Measurements from ENCODE around the gene CLOCK.
"Not testable (repeated sequence)": the region's sequence is repeated elsewhere in the genome, so short reads cannot be mapped to it uniquely, and the experiment has no call there.

Gene CLOCK, protein sequence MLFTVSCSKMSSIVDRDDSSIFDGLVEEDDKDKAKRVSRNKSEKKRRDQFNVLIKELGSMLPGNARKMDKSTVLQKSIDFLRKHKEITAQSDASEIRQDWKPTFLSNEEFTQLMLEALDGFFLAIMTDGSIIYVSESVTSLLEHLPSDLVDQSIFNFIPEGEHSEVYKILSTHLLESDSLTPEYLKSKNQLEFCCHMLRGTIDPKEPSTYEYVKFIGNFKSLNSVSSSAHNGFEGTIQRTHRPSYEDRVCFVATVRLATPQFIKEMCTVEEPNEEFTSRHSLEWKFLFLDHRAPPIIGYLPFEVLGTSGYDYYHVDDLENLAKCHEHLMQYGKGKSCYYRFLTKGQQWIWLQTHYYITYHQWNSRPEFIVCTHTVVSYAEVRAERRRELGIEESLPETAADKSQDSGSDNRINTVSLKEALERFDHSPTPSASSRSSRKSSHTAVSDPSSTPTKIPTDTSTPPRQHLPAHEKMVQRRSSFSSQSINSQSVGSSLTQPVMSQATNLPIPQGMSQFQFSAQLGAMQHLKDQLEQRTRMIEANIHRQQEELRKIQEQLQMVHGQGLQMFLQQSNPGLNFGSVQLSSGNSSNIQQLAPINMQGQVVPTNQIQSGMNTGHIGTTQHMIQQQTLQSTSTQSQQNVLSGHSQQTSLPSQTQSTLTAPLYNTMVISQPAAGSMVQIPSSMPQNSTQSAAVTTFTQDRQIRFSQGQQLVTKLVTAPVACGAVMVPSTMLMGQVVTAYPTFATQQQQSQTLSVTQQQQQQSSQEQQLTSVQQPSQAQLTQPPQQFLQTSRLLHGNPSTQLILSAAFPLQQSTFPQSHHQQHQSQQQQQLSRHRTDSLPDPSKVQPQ
- 25.6 to 35.0 (median 33.3) reads per million in 4 experiments for total RNA-seq

DNA sequence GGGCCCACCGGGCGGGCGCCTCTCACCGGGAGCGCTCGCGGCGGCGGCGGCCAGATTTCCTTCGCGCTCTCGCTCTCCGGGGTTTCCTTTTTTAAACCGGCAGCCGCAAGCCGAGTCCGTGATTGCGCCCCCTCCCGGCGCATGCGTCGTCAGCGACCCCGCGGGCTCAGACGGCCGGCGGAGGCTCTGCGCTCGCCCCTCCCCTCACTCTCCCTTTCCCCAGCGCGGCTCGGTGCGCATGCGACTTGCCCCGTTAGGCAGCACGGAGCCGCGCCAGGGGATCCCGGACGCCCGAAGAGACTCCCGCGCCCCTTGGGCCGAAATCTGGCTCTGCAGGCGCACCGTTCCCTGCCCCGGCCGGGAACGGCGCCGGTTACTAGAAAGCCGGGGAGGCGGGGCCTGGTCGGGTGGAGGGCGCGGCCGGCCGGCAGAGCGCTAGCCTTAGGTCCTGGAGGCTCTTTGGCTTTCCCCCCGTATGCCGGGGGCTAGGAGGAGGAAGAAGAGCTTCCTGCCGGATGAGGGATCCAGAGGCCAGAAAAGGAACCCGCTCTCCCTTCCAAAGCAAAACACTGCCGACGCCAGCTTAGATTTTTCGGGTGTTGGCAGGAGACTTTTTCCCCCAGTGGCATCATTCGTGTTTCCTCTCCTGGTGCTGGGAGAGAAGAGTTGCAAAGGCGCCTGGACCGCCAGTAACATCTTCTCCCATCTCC is at the start of gene CLOCK:
Gene CLOCK (minus strand): TSS at position 154 of the 710 bp plus-strand sequence. CDS start 64,124 bp downstream, outside the sequence.
- DNase-seq: peak; percentile 72

DNA sequence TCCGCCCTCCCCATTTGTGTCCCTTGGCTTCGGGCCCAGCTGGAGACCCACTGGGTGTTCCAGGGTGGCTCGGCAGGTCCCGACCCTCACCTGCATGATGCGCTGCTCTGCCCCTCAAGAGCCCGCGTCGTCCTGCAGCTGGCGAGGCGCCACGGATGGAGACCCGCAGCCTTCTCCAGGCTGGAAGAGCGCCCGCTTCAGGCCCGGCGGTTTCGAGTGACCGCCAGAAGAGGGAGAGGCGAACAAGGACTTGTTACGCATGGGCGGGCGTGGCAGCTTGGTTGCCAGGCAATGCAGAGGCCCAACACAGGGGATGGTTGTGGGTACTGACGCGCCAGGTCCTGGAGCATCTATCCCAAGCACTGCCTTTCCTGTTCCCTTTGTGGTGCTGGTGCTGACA is 45.3 kb upstream of the CLOCK start, which contains the start of gene PDCL2:
Gene PDCL2 (minus strand): TSS at position 232 of the 400 bp plus-strand sequence. CDS start 136 bp downstream, at position 96.
- no peak for DNase-seq

DNA sequence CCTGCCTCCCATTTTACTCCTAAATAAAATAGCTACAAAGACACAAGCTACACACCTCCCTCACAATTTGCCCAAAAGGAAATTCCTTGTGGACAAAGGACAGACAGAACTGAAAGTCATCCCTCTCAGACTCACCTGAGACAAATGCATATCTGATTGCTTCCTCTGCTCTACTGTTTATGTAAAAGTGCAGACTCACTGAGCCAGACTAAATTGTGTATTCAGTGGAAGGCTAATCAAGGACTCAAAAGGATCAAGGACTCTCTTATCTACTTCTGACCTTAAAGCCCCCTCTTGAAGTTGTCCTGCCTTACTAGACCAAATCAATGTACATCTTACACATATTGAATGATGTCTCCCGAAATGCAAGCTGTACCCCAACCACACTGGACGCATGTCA is 41.5 kb upstream of the CLOCK start:
- no peak for DNase-seq

DNA sequence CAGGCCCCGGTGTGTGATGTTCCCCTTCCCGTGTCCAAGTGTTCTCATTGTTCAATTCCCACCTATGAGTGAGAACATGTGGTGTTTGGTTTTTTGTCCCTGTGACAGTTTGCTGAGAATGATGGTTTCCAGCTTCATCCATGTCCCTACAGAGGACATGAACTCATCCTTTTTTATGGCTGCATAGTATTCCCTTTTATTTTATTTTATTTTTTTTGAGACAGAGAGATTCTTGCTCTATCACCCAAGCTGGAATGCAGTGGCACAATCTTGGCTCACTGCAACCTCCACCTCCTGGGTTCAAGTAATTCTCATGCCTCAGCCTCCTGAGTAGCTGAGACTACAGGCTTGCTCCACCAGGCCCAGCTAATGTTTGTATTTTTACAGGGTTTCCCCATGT is 36.1 kb upstream of the CLOCK start:
- DNase-seq: not testable (repeated sequence)

DNA sequence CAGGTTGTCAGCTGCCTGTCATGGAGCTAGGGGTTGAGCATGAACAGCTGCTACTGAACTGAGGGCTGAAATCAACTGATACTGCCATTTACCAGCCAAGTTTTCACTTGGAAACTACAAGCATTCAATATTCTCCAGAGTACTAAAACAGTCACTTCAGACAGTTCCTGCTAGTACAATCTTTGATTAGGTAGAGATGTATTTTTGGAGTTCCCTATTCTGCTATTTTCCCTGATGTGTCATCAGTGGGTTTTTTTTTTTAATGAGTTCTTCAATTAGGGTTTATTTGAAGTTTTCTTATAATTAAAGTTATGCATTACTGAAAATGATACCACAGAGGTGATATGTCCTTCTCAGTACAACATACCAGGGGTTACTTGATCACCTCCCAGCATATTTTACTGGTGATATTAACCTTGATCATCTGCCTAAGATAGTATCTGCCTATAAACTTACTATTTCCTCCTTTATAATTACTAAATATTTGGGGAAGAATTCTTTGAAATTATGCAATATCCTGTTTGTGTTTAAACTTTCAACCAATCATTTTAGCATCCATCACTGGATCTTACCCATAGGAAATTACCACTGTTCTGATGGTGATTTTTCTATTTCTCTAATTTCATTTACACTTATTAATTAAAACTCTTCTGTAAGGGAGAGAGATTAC is 31.8 kb upstream of the CLOCK start:
- DNase-seq: no peak

GRCh38 chr4:55575513-55575912 is 28.8 kb upstream of the CLOCK start:
- no peak for DNase-seq

DNA sequence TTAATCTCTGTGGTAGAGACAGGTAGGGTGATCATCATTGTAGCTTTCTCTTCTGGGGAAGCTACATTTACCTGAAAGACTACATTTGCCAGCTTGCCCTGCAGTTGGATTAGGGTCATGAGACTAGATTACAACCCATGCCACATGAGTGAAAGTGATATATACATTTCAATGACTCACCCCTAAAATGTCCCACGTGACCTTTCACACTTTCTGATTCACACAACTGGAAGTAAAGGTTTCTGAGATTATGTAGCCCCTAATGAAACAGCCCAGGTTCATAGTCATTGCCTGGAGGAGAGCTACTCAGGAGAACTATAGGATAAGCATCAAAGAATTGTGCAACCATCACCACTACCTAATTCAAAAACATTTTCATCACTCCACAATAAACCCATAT is 27.5 kb upstream of the CLOCK start:
- no peak for DNase-seq

GRCh38 chr4:55571806-55572205 is 25.1 kb upstream of the CLOCK start:
- no peak for DNase-seq

- DNase-seq: no peak
These were observed 22.3 kb upstream of the CLOCK start for GRCh38 chr4:55568905-55569504.

DNA sequence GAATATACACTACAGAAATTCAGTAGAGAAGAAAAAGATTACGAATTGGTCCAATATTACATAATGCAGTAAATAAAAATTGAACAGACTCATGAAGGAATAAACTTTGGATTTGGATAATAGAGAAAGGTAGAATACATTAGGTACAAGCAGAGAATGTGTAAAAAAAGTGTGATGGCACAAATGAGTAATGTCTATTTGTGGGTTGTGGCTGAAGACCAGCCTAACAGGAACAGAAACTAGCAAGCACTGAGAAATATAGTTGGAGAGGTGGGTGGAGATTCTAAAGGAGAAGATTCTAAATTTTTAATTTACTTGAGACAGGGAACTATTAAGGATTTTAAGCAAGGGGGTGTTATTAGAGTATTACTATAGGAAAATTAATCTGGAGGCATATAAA is 15.2 kb upstream of the CLOCK start:
- no peak for DNase-seq

DNA sequence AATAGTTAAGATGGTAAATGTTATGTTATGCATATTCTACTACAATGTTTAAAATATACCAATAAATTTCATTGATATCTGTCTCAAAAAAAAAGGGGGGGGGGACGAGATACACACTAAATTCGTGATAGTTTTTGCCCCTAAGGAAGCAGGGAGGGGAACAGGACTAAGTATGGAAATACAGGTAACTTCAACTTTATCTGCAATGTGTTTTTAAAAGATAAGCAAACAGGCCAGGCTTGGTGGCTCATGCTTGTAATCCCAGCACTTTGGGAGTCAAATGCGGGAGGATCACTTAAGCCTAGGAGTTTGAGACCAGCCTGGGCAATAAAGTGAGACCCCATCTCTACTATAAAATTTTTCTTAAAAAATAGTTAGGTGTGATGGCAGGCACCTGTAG is 13.4 kb upstream of the CLOCK start:
- DNase-seq: no peak

DNA sequence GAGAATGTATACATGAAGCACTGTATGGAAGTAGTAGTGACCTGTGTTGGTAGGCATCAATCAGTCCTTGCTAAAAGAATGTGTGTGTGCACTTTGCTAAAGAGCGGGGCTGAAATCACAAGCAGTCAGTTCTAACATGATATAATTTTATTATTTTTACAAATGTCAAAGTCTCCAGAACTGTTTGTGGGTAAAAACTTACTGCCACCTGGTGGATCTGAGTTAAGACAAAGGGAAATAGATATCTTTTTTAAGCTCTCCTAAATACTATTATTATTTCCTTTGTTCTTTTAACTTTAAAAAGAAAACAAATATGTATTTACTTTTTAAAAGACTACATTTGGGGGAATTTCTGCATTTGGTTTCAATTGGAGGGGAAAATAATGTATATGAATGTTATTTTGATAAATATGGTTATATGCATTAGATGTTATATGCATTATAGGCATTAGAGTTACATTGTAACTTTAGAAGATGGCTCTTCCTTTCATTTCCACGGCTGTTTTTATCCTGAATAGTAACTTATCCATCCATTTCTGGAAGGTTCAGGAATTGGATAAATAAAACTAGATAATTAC is 7.8 kb upstream of the CLOCK start:
- no peak for DNase-seq

DNA sequence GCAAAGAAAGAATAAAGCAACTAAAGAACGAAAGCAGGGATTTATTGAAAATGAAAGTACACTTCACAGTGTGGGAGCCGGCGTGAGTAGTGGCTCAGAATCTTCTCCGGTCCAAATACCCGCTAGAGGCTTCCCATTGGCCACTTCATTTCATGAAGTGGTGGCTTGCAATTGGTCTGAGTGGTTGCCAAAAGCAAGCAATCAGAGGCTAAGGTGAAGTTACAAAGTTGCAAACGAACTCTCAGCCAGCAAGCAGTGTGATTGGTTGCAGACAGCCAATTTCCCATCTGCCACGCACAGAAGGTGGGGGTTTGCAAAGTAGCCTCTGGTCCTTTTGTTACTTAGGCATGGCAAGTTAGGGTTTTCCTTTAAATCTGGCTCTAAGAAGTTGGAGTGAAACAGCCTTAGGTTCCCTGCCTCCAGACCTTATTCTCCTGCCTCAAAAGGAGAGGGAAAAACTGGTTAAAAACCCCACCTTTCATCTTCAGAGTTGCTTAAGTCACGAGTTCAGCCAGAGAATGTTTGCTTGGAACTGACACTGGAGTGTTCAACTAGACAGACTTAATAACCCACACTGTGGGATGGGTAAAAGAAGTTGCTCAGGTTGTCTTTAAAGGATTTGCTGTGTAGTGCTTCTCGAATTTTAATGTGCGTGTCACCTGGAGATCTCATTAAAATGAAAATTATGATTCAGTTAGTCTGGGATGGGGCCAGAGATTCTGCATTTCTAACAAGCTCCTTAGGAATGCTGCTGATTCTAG is 6.9 kb upstream of the CLOCK start:
- DNase-seq: no peak

GRCh38 chr4:55551964-55552363 is 5.3 kb upstream of the CLOCK start:
- DNase-seq: not testable (repeated sequence)

- DNase-seq: no peak
These were observed 3.2 kb upstream of the CLOCK start for GRCh38 chr4:55549888-55550287.

DNA sequence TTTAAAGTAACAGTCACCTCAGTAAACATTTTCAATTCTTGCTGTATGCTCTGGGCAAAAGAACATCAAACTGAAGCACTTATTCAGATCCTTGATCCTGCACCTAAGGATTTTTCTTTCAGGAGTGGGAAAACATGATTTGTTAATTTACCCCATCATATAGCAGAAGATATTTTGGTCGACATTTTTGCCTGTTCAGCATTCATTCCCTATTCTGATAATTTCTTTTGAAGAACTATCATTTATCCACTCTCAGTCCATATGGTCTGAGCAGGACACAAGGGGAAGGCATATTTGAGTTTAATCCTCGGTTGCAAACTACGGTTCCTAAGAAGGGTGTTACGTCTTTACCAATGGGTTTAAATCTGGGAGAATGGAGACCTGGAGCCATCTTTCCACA is 1.2 kb upstream of the CLOCK start:
- no peak for DNase-seq

DNA sequence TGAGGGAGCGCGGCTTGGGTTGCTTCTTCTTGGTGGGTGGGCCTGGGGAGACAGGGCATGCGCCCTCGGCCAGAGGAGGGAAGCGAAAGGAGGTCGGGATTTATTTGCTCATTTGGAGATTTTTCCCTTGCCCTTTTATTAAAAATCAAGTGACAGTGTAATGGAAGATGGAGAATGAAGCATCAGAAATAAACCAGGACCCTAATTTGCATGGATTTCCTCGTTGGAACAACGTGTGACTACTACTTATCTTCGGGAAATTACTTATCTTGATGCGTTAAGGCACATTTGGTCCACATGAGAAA is 709 bp upstream of the CLOCK start:
- no peak for DNase-seq

GRCh38 chr4:55546506-55546755 is 278 bp downstream of the CLOCK start:
- no peak for DNase-seq

- DNase-seq: peak; percentile 67
These were observed 836 bp downstream of the CLOCK start for GRCh38 chr4:55545641-55546505.

DNA sequence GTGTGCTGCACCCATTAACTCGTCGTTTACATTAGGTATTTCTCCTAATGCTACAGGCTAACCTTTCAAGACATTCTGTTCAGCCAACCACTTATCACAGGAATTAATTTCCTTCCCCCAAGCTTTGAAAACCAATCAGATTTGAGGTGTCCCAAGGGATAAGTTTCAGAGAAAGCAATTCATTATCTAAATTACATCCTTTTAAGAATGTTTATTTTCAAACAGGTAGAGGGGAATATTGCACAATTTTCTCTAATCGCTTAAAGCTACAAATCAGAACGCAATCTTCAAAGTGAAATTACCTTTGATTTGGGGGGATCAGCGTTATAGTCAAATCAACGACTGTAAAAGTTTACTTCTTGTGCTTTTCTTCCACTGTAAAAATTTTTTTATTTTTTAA is 1.6 kb downstream of the CLOCK start:
- DNase-seq: no peak

All from effector CD8-positive, alpha-beta T cell (primary cell).